Stomach (tissue), 4 donors: Measurements from ENCODE around the gene CTNND2.

Experiments
- POLR2AphosphoS5 ChIP-seq, 3 donors: sonication (generic); formaldehyde crosslinking; IDR thresholded peaks; one replicate each; pipeline ENCODE4 v1.6.1; 2016; ENCODE audit warnings: antibody characterized with exemption in 3 of 3
- TF ChIP-seq, protein P1 (sequence below), 7 experiments: fragments of 450-650 bp in 4 of 7; fragments of 200-600 bp in 3 of 7; sonication (generic) in 3 of 7; IDR thresholded peaks; one replicate each; pipeline ENCODE4 v1.5.1; 2016 to 2019; ENCODE audit warnings: antibody characterized with exemption in 7 of 7, control low read depth in 2 of 7, mild to moderate bottlenecking in 1 of 7

DNA sequence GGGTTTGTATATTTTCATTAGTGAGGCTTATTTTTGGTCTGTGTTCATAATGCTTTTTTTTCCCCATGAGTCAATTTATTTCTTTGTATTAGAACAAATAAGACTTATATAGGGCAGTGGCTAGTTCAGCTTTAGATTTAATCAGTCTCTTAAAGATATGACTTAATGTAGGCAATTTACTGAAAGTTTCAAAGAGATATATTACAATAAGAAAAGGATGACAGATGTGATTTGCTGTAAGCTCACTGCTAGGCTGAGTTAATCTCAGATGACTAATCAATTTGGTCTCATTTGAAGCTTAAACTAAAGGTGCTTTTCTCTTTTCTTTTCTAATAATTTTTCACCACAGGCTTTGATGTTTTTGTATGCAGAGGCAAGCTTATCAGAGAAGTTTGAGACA is 851.4 kb downstream of the CTNND2 start:
- TF ChIP-seq, protein P1, sequence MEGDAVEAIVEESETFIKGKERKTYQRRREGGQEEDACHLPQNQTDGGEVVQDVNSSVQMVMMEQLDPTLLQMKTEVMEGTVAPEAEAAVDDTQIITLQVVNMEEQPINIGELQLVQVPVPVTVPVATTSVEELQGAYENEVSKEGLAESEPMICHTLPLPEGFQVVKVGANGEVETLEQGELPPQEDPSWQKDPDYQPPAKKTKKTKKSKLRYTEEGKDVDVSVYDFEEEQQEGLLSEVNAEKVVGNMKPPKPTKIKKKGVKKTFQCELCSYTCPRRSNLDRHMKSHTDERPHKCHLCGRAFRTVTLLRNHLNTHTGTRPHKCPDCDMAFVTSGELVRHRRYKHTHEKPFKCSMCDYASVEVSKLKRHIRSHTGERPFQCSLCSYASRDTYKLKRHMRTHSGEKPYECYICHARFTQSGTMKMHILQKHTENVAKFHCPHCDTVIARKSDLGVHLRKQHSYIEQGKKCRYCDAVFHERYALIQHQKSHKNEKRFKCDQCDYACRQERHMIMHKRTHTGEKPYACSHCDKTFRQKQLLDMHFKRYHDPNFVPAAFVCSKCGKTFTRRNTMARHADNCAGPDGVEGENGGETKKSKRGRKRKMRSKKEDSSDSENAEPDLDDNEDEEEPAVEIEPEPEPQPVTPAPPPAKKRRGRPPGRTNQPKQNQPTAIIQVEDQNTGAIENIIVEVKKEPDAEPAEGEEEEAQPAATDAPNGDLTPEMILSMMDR (IDR thresholded peaks at IDR 0.05): no peak
- no peak for TF ChIP-seq POLR2AphosphoS5 (IDR thresholded peaks at IDR 0.05)
